SK-N-MC (cell line): ENCODE results near the gene CACHD1.
"Not testable (repeated sequence)": the region's sequence is repeated elsewhere in the genome, so short reads cannot be mapped to it uniquely, and the experiment has no call there.

Source experiments
- DNase-seq: peaks from one replicate; pipeline ENCODE4 v3.0.0-alpha.2; 2011; ENCODE audit warnings: low read depth, low spot score
- H3K27ac ChIP-seq: fragments of 200-600 bp; sonication (generic); 2 replicates; pipeline ENCODE4 v1.5.1; 2016; ENCODE audit warnings: mixed run types
- H3K36me3 ChIP-seq: fragments of 200-600 bp; sonication (generic); 2 replicates; pipeline ENCODE4 v1.6.1; 2017; ENCODE audit warnings: antibody characterized with exemption, low read length, mixed read lengths; ENCODE audit not compliant: insufficient read depth
- H3K4me3 ChIP-seq: fragments of 200-600 bp; sonication (generic); 2 replicates; pipeline ENCODE4 v1.5.1; 2016
- H3K9ac ChIP-seq: fragments of 200-600 bp; sonication (generic); 2 replicates; pipeline ENCODE4 v1.8.0; 2017; ENCODE audit warnings: mixed run types, mixed read lengths; ENCODE audit not compliant: insufficient read length
- H3K9me3 ChIP-seq: fragments of 200-600 bp; sonication (generic); 2 replicates; pipeline ENCODE4 v1.6.1; 2017; ENCODE audit warnings: low read depth, mild to moderate bottlenecking, antibody characterized with exemption, low read length, moderate library complexity, mixed read lengths
- EZH2 ChIP-seq: fragments of 200-600 bp; sonication (generic); IDR thresholded peaks from one replicate; pipeline ENCODE4 v1.6.1; 2017; ENCODE audit warnings: antibody characterized with exemption
- FOXP2 ChIP-seq: optimal IDR thresholded peaks from 2 replicates; pipeline ENCODE3; 2011; ENCODE audit warnings: mild to moderate bottlenecking, moderate library complexity; ENCODE audit not compliant: insufficient read depth; ENCODE audit errors: extremely low read length, control extremely low read depth
- POLR2AphosphoS5 ChIP-seq: IDR thresholded peaks from 2 replicates; pipeline ENCODE4 v1.6.1; 2012; ENCODE audit warnings: mild to moderate bottlenecking, low read depth, low read length, borderline replicate concordance

CACHD1 gene

DNA sequence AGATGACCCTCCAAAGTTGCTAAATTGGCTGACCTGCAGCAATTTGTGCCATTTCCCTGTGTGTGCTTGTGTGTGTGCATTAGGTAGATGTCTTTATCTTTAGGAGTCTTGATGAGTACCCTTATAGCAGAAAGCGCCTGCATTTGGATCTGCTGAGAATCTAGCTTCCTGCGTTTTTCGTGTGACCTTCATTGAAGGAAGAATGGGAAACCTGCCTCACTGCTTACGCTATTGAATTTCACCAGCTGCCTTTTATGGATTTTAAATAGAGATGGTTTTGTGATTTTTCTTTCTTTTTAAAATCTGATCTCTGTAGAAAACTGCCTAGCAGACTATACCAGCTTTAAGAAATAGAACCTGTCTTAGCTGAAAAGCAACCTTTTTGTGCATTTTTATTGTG is 124.5 kb downstream of the CACHD1 start:
- Histone ChIP-seq H3K9me3 (no peaks in the 10 kb centered on the region), H3K4me3 (no peak overlapping the region), H3K27ac (0 out of 2 replicates have a peak overlapping the region, but pooled peaks have one; percentile 26), H3K9ac (no peak overlapping the region), H3K36me3 (0 out of 2 replicates have a peak, but pooled peaks cover 5% of the 10 kb centered on the region)
- TF ChIP-seq EZH2 (no peak), POLR2AphosphoS5 (no peak), FOXP2 (no peak)
- DNase-seq: no peak

- Histone ChIP-seq H3K27ac (no peak overlapping the region), H3K9me3 (no peaks in the 10 kb centered on the region), H3K4me3 (no peak overlapping the region), H3K36me3 (peaks cover 7% of the 10 kb centered on the region; the same call in 1 of the 2 replicates), H3K9ac (no peak overlapping the region)
- no peak for TF ChIP-seq POLR2AphosphoS5
- no peak for TF ChIP-seq EZH2
- DNase-seq: no peak
Measured at GRCh38 chr1:64595871-64596515, 126.1 kb downstream of the CACHD1 start.

DNA sequence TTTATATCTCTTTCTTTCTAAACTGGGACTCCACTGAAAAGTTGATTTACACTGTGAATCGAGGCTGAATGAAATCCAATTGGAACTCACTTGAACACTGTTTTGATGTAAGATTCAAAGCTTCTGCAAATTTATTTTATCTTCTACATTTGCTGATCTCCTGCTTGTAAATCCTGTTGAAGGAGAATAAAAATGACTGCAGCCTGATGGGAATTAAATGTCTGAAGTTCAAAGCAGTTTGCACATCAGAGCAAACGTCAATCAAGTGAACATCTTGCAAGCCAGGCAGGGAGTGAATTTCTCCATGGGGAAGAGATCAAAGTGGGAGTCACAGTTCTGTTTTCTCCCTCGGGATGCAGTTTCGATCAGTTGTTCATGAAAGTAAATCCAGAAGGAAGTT is 127.2 kb downstream of the CACHD1 start:
- DNase-seq: no peak
- no peak for TF ChIP-seq EZH2
- no peak for TF ChIP-seq POLR2AphosphoS5
- no peak for TF ChIP-seq FOXP2
- Histone ChIP-seq H3K9me3 (no peaks in the 10 kb centered on the region), H3K27ac (no peak overlapping the region), H3K4me3 (no peak overlapping the region), H3K36me3 (peaks cover 5% of the 10 kb centered on the region; the same call in 1 of the 2 replicates), H3K9ac (no peak overlapping the region)

- Histone ChIP-seq H3K36me3 (peaks cover 9% of the 10 kb centered on the region; the same call in 1 of the 2 replicates), H3K27ac (no peak overlapping the region), H3K4me3 (no peak overlapping the region), H3K9me3 (no peaks in the 10 kb centered on the region), H3K9ac (no peak overlapping the region)
- TF ChIP-seq POLR2AphosphoS5 (no peak), FOXP2 (no peak), EZH2 (no peak)
- no peak for DNase-seq
Measured at GRCh38 chr1:64598100-64598571, 128.2 kb downstream of the CACHD1 start.

GRCh38 chr1:64599242-64599641 is 129.3 kb downstream of the CACHD1 start:
- TF ChIP-seq EZH2: no peak
- no peak for TF ChIP-seq FOXP2
- no peak for TF ChIP-seq POLR2AphosphoS5
- H3K9me3 ChIP-seq: no peaks in the 10 kb centered on the region
- no peak overlapping the region for H3K27ac ChIP-seq
- no peak overlapping the region for H3K4me3 ChIP-seq
- DNase-seq: no peak
- H3K36me3 ChIP-seq: peaks cover 20% of the 10 kb centered on the region
- H3K9ac ChIP-seq: no peak overlapping the region

DNA sequence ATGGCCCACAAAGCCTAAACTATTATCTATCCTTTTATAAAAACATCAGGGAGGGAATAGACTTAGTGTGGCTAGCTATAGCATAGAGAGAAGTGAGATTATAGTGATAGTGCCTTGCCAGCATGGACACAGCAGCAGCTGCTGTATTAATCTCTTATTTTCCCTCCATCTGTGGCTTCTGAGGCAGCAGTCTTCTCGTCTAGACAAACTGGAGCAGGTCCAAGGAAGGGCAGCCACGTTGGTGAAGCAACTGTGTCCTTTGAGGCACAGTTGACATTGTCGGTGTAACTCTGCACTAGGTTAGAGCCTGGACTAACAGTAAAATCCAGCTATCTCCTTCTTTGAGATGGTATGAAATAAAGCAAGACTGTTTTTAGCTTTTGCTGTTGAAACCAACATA is 131.3 kb downstream of the CACHD1 start:
- Histone ChIP-seq H3K9ac (no peak overlapping the region), H3K27ac (no peak overlapping the region), H3K36me3 (peaks cover 22% of the 10 kb centered on the region), H3K4me3 (no peak overlapping the region), H3K9me3 (no peaks in the 10 kb centered on the region)
- no peak for DNase-seq
- no peak for TF ChIP-seq FOXP2
- no peak for TF ChIP-seq POLR2AphosphoS5
- no peak for TF ChIP-seq EZH2

GRCh38 chr1:64608005-64608650 is 138.2 kb downstream of the CACHD1 start:
- Histone ChIP-seq H3K9ac (no peak overlapping the region), H3K4me3 (no peak overlapping the region), H3K9me3 (no peaks in the 10 kb centered on the region), H3K36me3 (peaks cover 50% of the 10 kb centered on the region), H3K27ac (no peak overlapping the region)
- no peak for DNase-seq
- TF ChIP-seq EZH2: no peak

DNA sequence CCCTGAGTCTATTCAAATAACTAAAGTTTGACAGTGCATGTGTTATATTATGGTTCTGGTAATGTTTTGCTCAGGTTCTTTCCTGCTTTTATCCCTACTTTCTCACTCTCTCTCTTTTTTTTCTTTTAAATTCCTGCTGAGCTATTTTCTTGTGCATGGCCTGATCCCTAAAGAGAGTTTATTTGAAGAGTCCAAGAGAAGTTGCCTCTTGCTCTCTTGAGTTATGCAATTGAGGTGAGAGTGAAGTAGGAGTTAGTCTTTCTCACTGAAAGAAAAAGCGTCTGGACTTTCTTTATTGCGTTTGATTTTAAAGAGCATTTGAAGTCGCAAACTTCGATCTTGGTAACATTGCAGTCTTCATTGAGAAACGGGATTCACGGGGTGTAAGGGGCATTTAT is 138.7 kb downstream of the CACHD1 start:
- peaks cover 45% of the 10 kb centered on the region for H3K36me3 ChIP-seq
- no peak for TF ChIP-seq POLR2AphosphoS5
- TF ChIP-seq FOXP2: no peak
- no peak for TF ChIP-seq EZH2

GRCh38 chr1:64610950-64611349 is 141.0 kb downstream of the CACHD1 start:
- H3K27ac ChIP-seq, H3K9me3 ChIP-seq, DNase-seq, H3K4me3 ChIP-seq, H3K9ac ChIP-seq: not testable (repeated sequence)
- H3K36me3 ChIP-seq: peaks cover 42% of the 10 kb centered on the region

More for the DNA sequence above, 138.7 kb downstream of the CACHD1 start:
- Histone ChIP-seq H3K4me3 (no peak overlapping the region), H3K9me3 (no peaks in the 10 kb centered on the region), H3K27ac (no peak overlapping the region), H3K9ac (no peak overlapping the region)
- no peak for DNase-seq
